NCI-H82 treated with DMSO at 0.1 percent for 48 hours (cell line): ENCODE data around the gene IQSEC2.

Source experiments
- DNase-seq: peaks from one replicate; lab custom pipeline; 2025; ENCODE audit not compliant: unreplicated experiment; lab: John Stamatoyannopoulos, UW

The IQSEC2 gene

GRCh38 chrX:53269536-53270107, 11.8 kb downstream of the IQSEC2 start:
- no peak for DNase-seq

- DNase-seq, result no peak
These were observed 13.2 kb downstream of the IQSEC2 start for GRCh38 chrX:53268173-53268572.

GRCh38 chrX:53266914-53267313, 14.5 kb downstream of the IQSEC2 start:
- no peak for DNase-seq

- DNase-seq, result no peak
These were observed 15.4 kb downstream of the IQSEC2 start for GRCh38 chrX:53265771-53266574.

GRCh38 chrX:53263597-53264094, 17.7 kb downstream of the IQSEC2 start:
- no peak for DNase-seq

GRCh38 chrX:53262918-53263394, 18.4 kb downstream of the IQSEC2 start:
- DNase-seq, result no peak

- DNase-seq, result no peak
These were observed 19.0 kb downstream of the IQSEC2 start for GRCh38 chrX:53262189-53262917.

GRCh38 chrX:53261355-53261972, 19.9 kb downstream of the IQSEC2 start:
- no peak for DNase-seq

- no peak for DNase-seq
These were observed 20.5 kb downstream of the IQSEC2 start for GRCh38 chrX:53260836-53261235.

- DNase-seq, result no peak
These were observed 23.5 kb downstream of the IQSEC2 start for GRCh38 chrX:53257670-53258423.

GRCh38 chrX:53257166-53257565, 24.2 kb downstream of the IQSEC2 start:
- DNase-seq, result no peak

- DNase-seq, result no peak
These were observed 24.8 kb downstream of the IQSEC2 start for GRCh38 chrX:53256446-53257041.

GRCh38 chrX:53255738-53256191, 25.6 kb downstream of the IQSEC2 start:
- DNase-seq, result no peak

- no peak for DNase-seq
These were observed 26.6 kb downstream of the IQSEC2 start for GRCh38 chrX:53254570-53255461.

- DNase-seq, result no peak
These were observed 27.9 kb downstream of the IQSEC2 start for GRCh38 chrX:53253293-53254020.

- DNase-seq, result no peak
These were observed 30.1 kb downstream of the IQSEC2 start for GRCh38 chrX:53251307-53251706.

GRCh38 chrX:53250556-53250955, 30.8 kb downstream of the IQSEC2 start:
- no peak for DNase-seq

GRCh38 chrX:53249408-53250042, 31.9 kb downstream of the IQSEC2 start:
- no peak for DNase-seq
